ENCODE results near the gene PCK1.

The PCK1 gene

GRCh38 chr20:57613481-57613921 lies 52.6 kb downstream of the PCK1 start:
- no peak overlapping the region for H3K4me3 ChIP-seq (ENCODE audit: low read depth, low read length)
- DNase-seq (ENCODE audit: low read depth): no peak

- no peak for DNase-seq (ENCODE audit: low read depth)
- H3K4me3 ChIP-seq (ENCODE audit: low read depth, low read length): no peak overlapping the region
These were observed 53.9 kb downstream of the PCK1 start for GRCh38 chr20:57614490-57615444.

- H3K4me3 ChIP-seq (ENCODE audit: low read depth, low read length): no peak overlapping the region
- DNase-seq (ENCODE audit: low read depth): no peak
These were observed 54.5 kb downstream of the PCK1 start for GRCh38 chr20:57615445-57615811.

- no peak overlapping the region for H3K4me3 ChIP-seq (ENCODE audit: low read depth, low read length)
- DNase-seq (ENCODE audit: low read depth): no peak
These were observed 55.4 kb downstream of the PCK1 start for GRCh38 chr20:57616143-57616951.

GRCh38 chr20:57617079-57617795 lies 56.3 kb downstream of the PCK1 start:
- DNase-seq (ENCODE audit: low read depth): no peak
- H3K4me3 ChIP-seq (ENCODE audit: low read depth, low read length): no peak overlapping the region
